ENCODE measurements around the gene PDXDC1. TPM values are rescaled to one million over a fixed set of nuclear protein-coding genes. Genes with fewer than 3 reads are reported as not detected.

Gene PDXDC1
- total RNA-seq, 2 donors from 2014 or later = 163 to 202 TPM

- Histone ChIP-seq H3K9ac (ENCODE audit: extremely low read depth, low read length, poor library complexity, severe bottlenecking) (no peak overlapping the region), H3K4me1 (ENCODE audit: control insufficient read depth, insufficient read depth, low read length) (no peaks in the 10 kb centered on the region), H3K27ac (ENCODE audit: low read depth, low read length) (no peak overlapping the region), H3K9me3 (ENCODE audit: control insufficient read depth, low read length) (no peaks in the 10 kb centered on the region), H3K4me3 (ENCODE audit: low read length) (no peak overlapping the region), H3K27me3 (ENCODE audit: control insufficient read depth, insufficient read depth, low read length, poor library complexity, severe bottlenecking) (no peaks in the 10 kb centered on the region), H3K36me3 (ENCODE audit: control insufficient read depth, insufficient read depth, low read length) (no peaks in the 10 kb centered on the region)
- Mint-ChIP-seq H3K4me3 (no peak overlapping the region), H3K4me1 (peaks cover 3% of the 10 kb centered on the region), H3K9me3 (no peaks in the 10 kb centered on the region), H3K36me3 (ENCODE audit: low read depth) (no peaks in the 10 kb centered on the region), H3K27ac (no peak overlapping the region), H3K27me3 (ENCODE audit: insufficient read depth) (no peaks in the 10 kb centered on the region)
- DNase-seq = peak; percentile 46
- TF ChIP-seq CTCF (conservative IDR thresholded peaks at IDR 0.05) = no peak
- 92 to 96% methylated on average over 24 to 28 of the region's 28 CpGs for WGBS, 2 experiments (ENCODE audit: insufficient coverage in 1 of 2, insufficient read length in 1 of 2)
These were observed 17.1 kb upstream of the PDXDC1 start for GRCh38 chr16:14957576-14958322.

- Mint-ChIP-seq H3K27me3 (ENCODE audit: insufficient read depth) (no peaks in the 10 kb centered on the region), H3K4me3 (no peak overlapping the region), H3K9me3 (no peaks in the 10 kb centered on the region), H3K4me1 (peaks cover 3% of the 10 kb centered on the region), H3K36me3 (ENCODE audit: low read depth) (no peaks in the 10 kb centered on the region), H3K27ac (no peak overlapping the region)
- Histone ChIP-seq H3K4me1 (ENCODE audit: control insufficient read depth, insufficient read depth, low read length) (no peaks in the 10 kb centered on the region), H3K4me3 (ENCODE audit: low read length) (no peak overlapping the region), H3K27ac (ENCODE audit: low read depth, low read length) (no peak overlapping the region), H3K9ac (ENCODE audit: extremely low read depth, low read length, poor library complexity, severe bottlenecking) (no peak overlapping the region), H3K27me3 (ENCODE audit: control insufficient read depth, insufficient read depth, low read length, poor library complexity, severe bottlenecking) (no peaks in the 10 kb centered on the region), H3K36me3 (ENCODE audit: control insufficient read depth, insufficient read depth, low read length) (no peaks in the 10 kb centered on the region), H3K9me3 (ENCODE audit: control insufficient read depth, low read length) (peaks cover under 1% of the 10 kb centered on the region)
- 89 to 93% methylated on average over 4 of the region's 4 CpGs for WGBS, 2 experiments (ENCODE audit: insufficient coverage in 1 of 2, insufficient read length in 1 of 2)
- DNase-seq = no peak
- TF ChIP-seq CTCF (conservative IDR thresholded peaks at IDR 0.05) = no peak
These were observed 16.6 kb upstream of the PDXDC1 start for GRCh38 chr16:14958323-14958600.

GRCh38 chr16:14958970-14959369 lies 15.9 kb upstream of the PDXDC1 start:
- H3K27me3 ChIP-seq (ENCODE audit: control insufficient read depth, insufficient read depth, low read length, poor library complexity, severe bottlenecking) = no peaks in the 10 kb centered on the region
- TF ChIP-seq CTCF (conservative IDR thresholded peaks at IDR 0.05) = no peak
- Mint-ChIP-seq H3K27me3 (ENCODE audit: insufficient read depth) (no peaks in the 10 kb centered on the region), H3K9me3 (no peaks in the 10 kb centered on the region), H3K36me3 (ENCODE audit: low read depth) (no peaks in the 10 kb centered on the region), H3K4me3 (no peak overlapping the region), H3K27ac (no peak overlapping the region), H3K4me1 (peaks cover 3% of the 10 kb centered on the region)
- DNase-seq = peak; percentile 33
- no peak overlapping the region for H3K9ac ChIP-seq (ENCODE audit: extremely low read depth, low read length, poor library complexity, severe bottlenecking)
- no peak overlapping the region for H3K4me3 ChIP-seq (ENCODE audit: low read length)
- H3K36me3 ChIP-seq (ENCODE audit: control insufficient read depth, insufficient read depth, low read length) = no peaks in the 10 kb centered on the region
- H3K9me3 ChIP-seq (ENCODE audit: control insufficient read depth, low read length) = peaks cover 5% of the 10 kb centered on the region
- no peaks in the 10 kb centered on the region for H3K4me1 ChIP-seq (ENCODE audit: control insufficient read depth, insufficient read depth, low read length)
- WGBS, 2 experiments (ENCODE audit: insufficient coverage in 1 of 2, insufficient read length in 1 of 2) = 78 to 85% methylated on average over 7 of the region's 7 CpGs
- H3K27ac ChIP-seq (ENCODE audit: low read depth, low read length) = no peak overlapping the region

All from endodermal cell (in vitro differentiated cells).